Small intestine (tissue), 7 donors: ENCODE data around the gene IFT57. TPM values are rescaled to one million over a fixed set of nuclear protein-coding genes. Genes with fewer than 3 reads are reported as not detected.

Experiments
- DNase-seq, 2 donors: peaks; one replicate each; pipeline versions ENCODE4 v3.0.0 to v3.0.0-alpha.2; 2013
- FAIRE-seq: peaks from 2 replicates; lab custom pipeline; 2012; peaks lifted over from hg19 to GRCh38; lab: Jason Lieb, UNC
- H3K27ac ChIP-seq, 3 donors: one replicate each; pipeline ENCODE4 v1.5.1; 2013; ENCODE audit warnings: low read length in 2 of 3, mild to moderate bottlenecking in 2 of 3, control low read depth in 1 of 3, inconsistent platforms in 1 of 3, low read depth in 1 of 3, moderate library complexity in 1 of 3
- H3K27me3 ChIP-seq, 3 donors: one replicate each; pipeline ENCODE4 v1.6.1; 2013; ENCODE audit warnings: low read length in 3 of 3, inconsistent platforms in 1 of 3; ENCODE audit not compliant: control insufficient read depth in 3 of 3, insufficient read depth in 3 of 3
- H3K36me3 ChIP-seq, 3 donors: one replicate each; pipeline ENCODE4 v1.6.1; 2013; ENCODE audit warnings: low read length in 3 of 3, inconsistent platforms in 1 of 3, low read depth in 1 of 3, mild to moderate bottlenecking in 1 of 3, moderate library complexity in 1 of 3; ENCODE audit not compliant: control insufficient read depth in 3 of 3, insufficient read depth in 2 of 3
- H3K4me1 ChIP-seq, 3 donors: one replicate each; pipeline ENCODE4 v1.6.1; 2013; ENCODE audit warnings: low read length in 2 of 3, inconsistent platforms in 1 of 3, low read depth in 1 of 3, mild to moderate bottlenecking in 1 of 3, moderate library complexity in 1 of 3; ENCODE audit not compliant: control insufficient read depth in 3 of 3, insufficient read depth in 2 of 3
- H3K4me3 ChIP-seq, 3 donors: one replicate each; pipeline ENCODE4 v1.5.1; 2013; ENCODE audit warnings: low read length in 3 of 3, control low read depth in 1 of 3, inconsistent platforms in 1 of 3, low read depth in 1 of 3, mild to moderate bottlenecking in 1 of 3, moderate library complexity in 1 of 3
- H3K9me3 ChIP-seq, 2 donors: one replicate each; pipeline ENCODE4 v1.6.1; 2013; ENCODE audit warnings: low read depth in 1 of 2, low read length in 1 of 2; ENCODE audit not compliant: control insufficient read depth in 2 of 2, insufficient read depth in 1 of 2
- WGBS, 3 donors: extraction: QIAGEN DNeasy Blood & Tissue Kit; methylation state at CpG; one replicate each; pipeline ENCODE4 v1.1.7; 2013; 5-methylcytosine and 5-hydroxymethylcytosine counted together
- polyA plus RNA-seq, 4 donors: library from polyadenylated mRNA; stranded (reverse) in 3 of 4; unstranded in 1 of 4; fragments of 200-250 nt in 3 of 4; fragments of 120-200 nt in 1 of 4; gene quantifications; one replicate each; pipeline versions ENCODE4 v1.2.1 to v1.2.3, GENCODE V29; 2013
- donor health status: healthy with polysubstance abuse.
- donor health status: control.
- donor health status: control.
- donor health status: Bipolar disorder and iron deficiency.
- donor health status: healthy.

IFT57 gene
- polyA plus RNA-seq, 4 donors = 8.1 to 23.1 (median 16.9) TPM

DNA sequence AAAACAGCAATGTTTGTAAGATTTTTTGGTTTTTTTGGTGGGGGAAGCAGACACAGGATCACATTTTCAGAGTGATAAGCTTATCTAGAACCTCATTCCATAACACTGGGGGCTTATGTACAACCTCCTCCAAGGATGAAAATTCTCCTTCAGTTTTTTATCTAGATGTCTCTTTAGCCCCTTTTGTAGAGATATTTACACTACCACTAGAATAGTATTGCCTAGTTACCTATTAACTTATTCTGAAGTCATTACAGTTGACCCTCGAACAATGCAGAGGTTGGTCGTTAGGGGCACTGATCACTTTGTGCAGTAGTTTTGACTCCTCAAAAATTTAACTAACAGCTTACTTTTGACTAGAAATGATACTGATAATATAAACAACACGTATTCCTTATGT lies 32.8 kb downstream of the IFT57 start:
- Histone ChIP-seq H3K27me3 (no peaks in the 10 kb centered on the region), H3K4me1 (peaks cover 0 to 7% (median 0%) of the 10 kb centered on the region in 3 donors), H3K4me3 (no peak overlapping the region), H3K36me3 (peaks cover 0 to 4% (median 3%) of the 10 kb centered on the region in 3 donors), H3K9me3 (peaks cover 0 to 6% of the 10 kb centered on the region in 2 donors), H3K27ac (peak overlapping the region in 1 of 3 donors; percentile 51)
- DNase-seq (peak in 1 of 2 donors; percentile 51), FAIRE-seq (no peak)
- WGBS, 3 donors = 22 to 65% (median 51%) methylated on average over 3 of the region's 3 CpGs

DNA sequence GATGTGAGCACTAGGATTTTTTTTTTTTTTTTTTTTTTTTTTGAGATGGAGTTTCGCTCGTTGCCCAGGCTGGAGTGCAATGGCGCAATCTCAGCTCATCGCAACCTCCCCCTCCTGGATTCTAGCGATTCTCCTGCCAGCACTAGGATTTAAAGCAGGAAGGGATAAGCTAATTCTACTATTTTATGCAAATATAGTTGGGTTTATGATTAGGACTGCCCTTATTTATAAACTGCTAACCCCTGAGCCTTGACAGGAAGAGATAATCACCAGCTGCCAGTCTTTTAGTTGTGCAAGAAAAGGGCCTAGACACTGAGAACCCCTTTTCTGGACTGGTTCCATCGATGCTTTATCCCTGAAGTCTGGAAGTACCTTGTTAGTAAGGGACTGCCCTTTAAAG lies 36.7 kb downstream of the IFT57 start:
- Histone ChIP-seq H3K27me3 (no peaks in the 10 kb centered on the region), H3K9me3 (peaks cover 0 to 6% of the 10 kb centered on the region in 2 donors), H3K36me3 (peaks cover 0 to 3% (median 0%) of the 10 kb centered on the region in 3 donors), H3K27ac (no peak overlapping the region), H3K4me1 (peaks cover 0 to 7% (median 0%) of the 10 kb centered on the region in 3 donors), H3K4me3 (no peak overlapping the region)
- FAIRE-seq (no peak), DNase-seq (no peak)
- WGBS, 3 donors = 97 to 100% (median 97%) methylated on average over 4 to 6 of the region's 6 CpGs

- Histone ChIP-seq H3K4me3 (no peak overlapping the region), H3K9me3 (peaks cover 0 to 6% of the 10 kb centered on the region in 2 donors), H3K36me3 (no peaks in the 10 kb centered on the region), H3K4me1 (peaks cover 0 to 4% (median 0%) of the 10 kb centered on the region in 3 donors), H3K27ac (no peak overlapping the region), H3K27me3 (no peaks in the 10 kb centered on the region)
- FAIRE-seq = no peak
- WGBS, 3 donors = 95 to 98% (median 97%) methylated on average over 3 of the region's 3 CpGs
- DNase-seq = no peak
These were observed 37.4 kb downstream of the IFT57 start for GRCh38 chr3:108184824-108185223.

GRCh38 chr3:108183971-108184370 lies 38.3 kb downstream of the IFT57 start:
- FAIRE-seq (no peak), DNase-seq (no peak)
- WGBS, 3 donors = 92 to 96% (median 96%) methylated on average over 2 of the region's 2 CpGs
- Histone ChIP-seq H3K4me3 (no peak overlapping the region), H3K9me3 (peaks cover 0 to 6% of the 10 kb centered on the region in 2 donors), H3K36me3 (no peaks in the 10 kb centered on the region), H3K27ac (no peak overlapping the region), H3K27me3 (no peaks in the 10 kb centered on the region), H3K4me1 (no peaks in the 10 kb centered on the region)

DNA sequence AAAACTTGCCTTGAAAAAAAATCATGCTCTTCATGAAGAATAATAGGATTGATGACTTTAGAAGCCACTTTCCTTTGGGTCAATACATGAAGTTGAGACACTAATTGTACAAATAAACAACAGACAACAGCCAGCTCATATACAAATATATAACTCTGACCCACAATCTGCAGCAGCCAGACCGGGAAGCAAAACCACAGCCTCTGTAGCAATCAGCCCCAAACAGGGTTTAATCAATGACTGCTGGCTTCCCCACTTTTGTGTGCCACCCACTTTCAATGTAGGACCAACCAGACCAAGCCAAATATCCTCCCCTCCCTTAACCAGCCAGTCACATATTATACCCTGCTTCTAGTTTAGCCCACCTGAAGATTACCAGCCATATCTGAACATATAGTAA lies 39.0 kb downstream of the IFT57 start:
- no peak for DNase-seq
- no peak for FAIRE-seq
- Histone ChIP-seq H3K27ac (no peak overlapping the region), H3K27me3 (no peaks in the 10 kb centered on the region), H3K36me3 (no peaks in the 10 kb centered on the region), H3K4me1 (no peaks in the 10 kb centered on the region), H3K9me3 (peaks cover 0 to 6% of the 10 kb centered on the region in 2 donors), H3K4me3 (no peak overlapping the region)
- 81 to 83% (median 82%) methylated on average over 1 of the region's 1 CpG for WGBS, 3 donors

DNA sequence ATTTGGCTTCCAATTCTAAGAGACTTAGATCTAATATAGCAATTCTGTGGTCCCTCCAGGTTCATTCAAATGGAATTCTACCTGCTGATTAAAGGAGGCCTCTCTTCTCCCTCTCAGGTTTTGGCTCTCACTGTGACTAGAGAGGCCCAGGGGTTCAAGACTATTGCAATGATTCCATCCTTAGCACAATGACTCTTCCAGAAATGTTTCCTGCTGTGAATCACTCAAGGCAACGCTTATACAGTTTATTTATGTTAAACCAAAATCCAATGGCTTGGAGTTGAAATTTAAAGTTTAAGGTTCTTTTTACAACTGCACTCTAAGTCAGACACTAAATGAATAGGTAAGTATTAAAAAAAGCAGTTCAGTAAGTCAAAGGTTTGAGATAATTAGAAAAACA lies 39.9 kb downstream of the IFT57 start:
- H3K27ac ChIP-seq = no peak overlapping the region
- no peak overlapping the region for H3K4me3 ChIP-seq
- peaks cover 0 to 6% of the 10 kb centered on the region in 2 donors for H3K9me3 ChIP-seq
- H3K27me3 ChIP-seq = no peaks in the 10 kb centered on the region
- H3K4me1 ChIP-seq = no peaks in the 10 kb centered on the region
- no peak for DNase-seq
- WGBS, 3 donors = 68 to 92% (median 89%) methylated on average over 1 of the region's 1 CpG
- no peak for FAIRE-seq
- no peaks in the 10 kb centered on the region for H3K36me3 ChIP-seq

DNA sequence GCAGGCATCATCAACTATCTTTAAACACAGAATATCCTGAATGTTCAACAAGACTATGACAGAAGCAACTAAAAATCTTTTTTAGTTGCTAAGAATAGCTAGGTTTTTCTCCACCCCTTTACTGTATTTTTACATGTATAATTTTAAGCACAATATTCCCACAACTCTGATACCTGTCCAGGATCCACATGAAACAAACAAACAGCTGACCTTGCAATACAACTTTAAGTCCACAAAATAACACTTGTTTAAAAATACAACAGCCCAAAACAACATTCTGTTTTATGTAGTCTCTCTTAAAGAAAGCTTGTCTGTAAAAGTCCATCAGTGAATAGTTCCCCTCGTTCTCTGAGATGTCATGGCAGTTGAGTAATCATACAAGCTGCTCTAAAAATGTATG lies 41.1 kb downstream of the IFT57 start:
- WGBS, 3 donors = 75 to 93% (median 85%) methylated on average over 1 of the region's 1 CpG
- FAIRE-seq = no peak

GRCh38 chr3:108180194-108180593 lies 42.0 kb downstream of the IFT57 start:
- DNase-seq = no peak
- H3K27ac ChIP-seq = no peak overlapping the region
- no peak overlapping the region for H3K4me3 ChIP-seq
- no peak for FAIRE-seq
- no peaks in the 10 kb centered on the region for H3K36me3 ChIP-seq
- H3K9me3 ChIP-seq = no peaks in the 10 kb centered on the region
- H3K4me1 ChIP-seq = no peaks in the 10 kb centered on the region
- no peaks in the 10 kb centered on the region for H3K27me3 ChIP-seq
- WGBS, 3 donors = 61 to 73% (median 62%) methylated on average over 1 of the region's 1 CpG

More for the DNA sequence above, 41.1 kb downstream of the IFT57 start:
- no peaks in the 10 kb centered on the region for H3K27me3 ChIP-seq
- H3K4me3 ChIP-seq = no peak overlapping the region
- H3K4me1 ChIP-seq = no peaks in the 10 kb centered on the region
- H3K36me3 ChIP-seq = no peaks in the 10 kb centered on the region
- DNase-seq = no peak
- no peak overlapping the region for H3K27ac ChIP-seq
- peaks cover 0 to 6% of the 10 kb centered on the region in 2 donors for H3K9me3 ChIP-seq

GRCh38 chr3:108178676-108179075 lies 43.5 kb downstream of the IFT57 start:
- no peaks in the 10 kb centered on the region for H3K9me3 ChIP-seq
- WGBS, 3 donors = 96 to 100% (median 96%) methylated on average over 1 of the region's 1 CpG
- H3K36me3 ChIP-seq = no peaks in the 10 kb centered on the region
- DNase-seq (no peak), FAIRE-seq (no peak)
- H3K4me3 ChIP-seq = no peak overlapping the region
- no peaks in the 10 kb centered on the region for H3K27me3 ChIP-seq
- no peak overlapping the region for H3K27ac ChIP-seq
- no peaks in the 10 kb centered on the region for H3K4me1 ChIP-seq
